Osteoblast (primary cell): ENCODE measurements around the gene TULP4. TPM values are rescaled to one million over a fixed set of nuclear protein-coding genes. Genes with fewer than 3 reads are reported as not detected.
A peak's percentile ranks its signal among the peaks of the same experiment; 100 is the strongest.

Experiments
- DNase-seq: peaks from one replicate; pipeline ENCODE4 v3.0.0; 2011; ENCODE audit warnings: low spot score, mixed read lengths; ENCODE audit not compliant: insufficient read length; ENCODE audit errors: missing footprints
- H2AFZ ChIP-seq: 2 replicates; pipeline ENCODE4 v1.6.0; 2011; ENCODE audit warnings: mild to moderate bottlenecking, low read length
- H3K27ac ChIP-seq: 2 replicates; pipeline ENCODE4 v1.5.1; 2011; ENCODE audit warnings: mild to moderate bottlenecking, low read depth, low read length, moderate library complexity
- H3K27me3 ChIP-seq: 2 replicates; pipeline ENCODE4 v1.6.0; 2012; ENCODE audit warnings: mild to moderate bottlenecking, control low read depth, inconsistent platforms, low read length, moderate library complexity; ENCODE audit not compliant: insufficient read depth
- H3K36me3 ChIP-seq: 2 replicates; pipeline ENCODE4 v1.5.1; 2011; ENCODE audit warnings: mild to moderate bottlenecking, low read length, control low read depth, moderate library complexity; ENCODE audit not compliant: insufficient read depth
- H3K4me1 ChIP-seq: 2 replicates; pipeline ENCODE4 v1.5.1; 2011; ENCODE audit warnings: mild to moderate bottlenecking, low read length, control low read depth, moderate library complexity; ENCODE audit not compliant: insufficient read depth
- H3K4me2 ChIP-seq: 2 replicates; pipeline ENCODE4 v1.6.0; 2011; ENCODE audit warnings: mild to moderate bottlenecking, low read length; ENCODE audit not compliant: insufficient read depth
- H3K4me3 ChIP-seq: fragments of 200-600 bp; sonication (generic); 3 replicates; pipeline ENCODE4 v1.5.1; 2012; ENCODE audit warnings: mild to moderate bottlenecking, low read length, inconsistent platforms; ENCODE audit not compliant: insufficient read depth
- H3K79me2 ChIP-seq: 2 replicates; pipeline ENCODE4 v1.6.0; 2012; ENCODE audit warnings: mild to moderate bottlenecking, low read length, control low read depth, inconsistent platforms; ENCODE audit not compliant: insufficient read depth
- H3K9me3 ChIP-seq: 2 replicates; pipeline ENCODE4 v1.5.1; 2011; ENCODE audit warnings: low read depth, low read length, control low read depth
- H4K20me1 ChIP-seq: 2 replicates; pipeline ENCODE4 v1.6.0; 2012; ENCODE audit warnings: mild to moderate bottlenecking, low read length, control low read depth; ENCODE audit not compliant: insufficient read depth
- total RNA-seq: library from RNA; depleted of rRNA; stranded (reverse); fragments of >200 nt; gene quantifications from 2 replicates; pipeline ENCODE4 v1.2.3, GENCODE V29; 2012
- TF ChIP-seq, protein P1 (sequence below): IDR thresholded peaks from 2 replicates; pipeline ENCODE4 v1.5.1; 2011; ENCODE audit warnings: mild to moderate bottlenecking, low read depth, low read length, moderate library complexity; ENCODE audit errors: extremely low read depth

Gene TULP4
- total RNA-seq, 1 donor = 172 TPM

DNA sequence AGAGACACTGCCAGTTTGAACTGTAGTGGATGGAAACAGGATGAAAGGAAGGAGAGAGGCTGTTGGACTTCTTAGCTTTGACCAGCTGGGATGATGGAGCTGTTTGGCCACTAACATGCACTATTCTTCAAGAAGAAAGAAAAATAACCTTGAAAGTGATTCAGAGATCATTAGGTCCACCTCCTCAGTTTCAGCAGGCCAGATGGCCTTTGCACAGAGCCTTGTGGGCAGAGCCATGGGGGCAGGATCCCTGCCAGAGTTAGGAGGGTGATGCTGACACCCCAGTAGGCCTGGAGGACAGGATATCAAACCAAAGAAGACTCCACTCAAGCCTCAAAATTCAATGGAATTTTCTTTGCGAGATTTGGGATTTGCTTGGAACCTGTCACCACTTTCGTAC is 173.2 kb downstream of the TULP4 start:
- no peak overlapping the region for H3K27ac ChIP-seq
- TF ChIP-seq, protein P1, sequence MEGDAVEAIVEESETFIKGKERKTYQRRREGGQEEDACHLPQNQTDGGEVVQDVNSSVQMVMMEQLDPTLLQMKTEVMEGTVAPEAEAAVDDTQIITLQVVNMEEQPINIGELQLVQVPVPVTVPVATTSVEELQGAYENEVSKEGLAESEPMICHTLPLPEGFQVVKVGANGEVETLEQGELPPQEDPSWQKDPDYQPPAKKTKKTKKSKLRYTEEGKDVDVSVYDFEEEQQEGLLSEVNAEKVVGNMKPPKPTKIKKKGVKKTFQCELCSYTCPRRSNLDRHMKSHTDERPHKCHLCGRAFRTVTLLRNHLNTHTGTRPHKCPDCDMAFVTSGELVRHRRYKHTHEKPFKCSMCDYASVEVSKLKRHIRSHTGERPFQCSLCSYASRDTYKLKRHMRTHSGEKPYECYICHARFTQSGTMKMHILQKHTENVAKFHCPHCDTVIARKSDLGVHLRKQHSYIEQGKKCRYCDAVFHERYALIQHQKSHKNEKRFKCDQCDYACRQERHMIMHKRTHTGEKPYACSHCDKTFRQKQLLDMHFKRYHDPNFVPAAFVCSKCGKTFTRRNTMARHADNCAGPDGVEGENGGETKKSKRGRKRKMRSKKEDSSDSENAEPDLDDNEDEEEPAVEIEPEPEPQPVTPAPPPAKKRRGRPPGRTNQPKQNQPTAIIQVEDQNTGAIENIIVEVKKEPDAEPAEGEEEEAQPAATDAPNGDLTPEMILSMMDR = no peak
- H3K4me1 ChIP-seq = peaks cover 43% of the 10 kb centered on the region
- DNase-seq = no peak
- H2AFZ ChIP-seq = no peak overlapping the region
- H4K20me1 ChIP-seq = peaks cover 3% of the 10 kb centered on the region
- no peaks in the 10 kb centered on the region for H3K9me3 ChIP-seq
- H3K4me2 ChIP-seq = no peak overlapping the region
- no peak overlapping the region for H3K4me3 ChIP-seq
- no peaks in the 10 kb centered on the region for H3K27me3 ChIP-seq
- H3K79me2 ChIP-seq = no peaks in the 10 kb centered on the region
- H3K36me3 ChIP-seq = peaks cover 9% of the 10 kb centered on the region

DNA sequence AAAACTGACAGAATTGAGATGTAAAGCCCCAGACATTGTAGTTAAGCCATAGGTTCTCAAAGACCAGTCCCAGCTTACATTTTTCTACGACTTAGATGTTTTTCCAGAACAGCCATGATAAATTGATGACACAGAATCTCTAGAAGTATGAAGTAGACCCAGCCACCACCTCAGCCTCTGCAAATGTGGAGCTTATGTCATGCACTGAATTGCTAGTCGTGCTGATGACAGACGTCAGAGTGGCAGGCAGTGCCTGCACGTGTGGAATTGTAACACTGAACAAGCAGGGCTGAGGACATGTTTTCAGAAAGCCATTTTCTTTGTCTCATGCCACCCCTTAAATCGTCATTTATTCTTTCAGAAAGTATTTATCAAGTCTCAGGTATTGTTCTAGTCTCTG is 175.2 kb downstream of the TULP4 start:
- Histone ChIP-seq H3K4me1 (peaks cover 29% of the 10 kb centered on the region), H3K79me2 (no peaks in the 10 kb centered on the region)
- DNase-seq = no peak

DNA sequence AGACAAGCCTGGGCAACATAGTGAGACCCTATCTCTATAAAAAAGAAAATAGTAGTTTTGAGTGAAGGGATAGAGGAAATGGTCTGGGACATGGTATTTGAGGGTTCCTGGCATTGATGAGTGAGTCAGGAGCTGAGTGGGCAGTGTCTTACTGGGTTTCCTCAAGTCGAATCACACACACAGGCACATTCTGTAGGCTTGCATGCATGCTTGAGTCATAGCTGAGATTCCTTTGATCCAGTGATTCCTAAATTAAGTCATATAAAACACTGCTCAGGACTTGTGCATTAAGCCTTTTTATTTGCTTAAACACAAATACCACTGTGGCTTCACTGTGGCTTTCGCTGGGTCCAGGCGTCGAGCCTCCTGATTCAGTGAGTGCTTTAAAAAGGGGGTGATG is 175.8 kb downstream of the TULP4 start:
- peak; percentile 98 for DNase-seq
- H4K20me1 ChIP-seq = no peaks in the 10 kb centered on the region
- H3K4me2 ChIP-seq = peak overlapping the region; percentile 67
- peak overlapping the region; percentile 90 for H3K27ac ChIP-seq
- H3K36me3 ChIP-seq = peaks cover 4% of the 10 kb centered on the region
- TF ChIP-seq, protein P1 = no peak
- no peaks in the 10 kb centered on the region for H3K79me2 ChIP-seq
- H3K9me3 ChIP-seq = no peaks in the 10 kb centered on the region
- H3K4me1 ChIP-seq = peaks cover 27% of the 10 kb centered on the region
- H3K4me3 ChIP-seq = no peak overlapping the region
- no peaks in the 10 kb centered on the region for H3K27me3 ChIP-seq
- H2AFZ ChIP-seq = peak overlapping the region; percentile 64

More for the DNA sequence above, 175.2 kb downstream of the TULP4 start:
- TF ChIP-seq, protein P1 = no peak
- no peak overlapping the region for H3K4me3 ChIP-seq
- H3K4me2 ChIP-seq = peak overlapping the region; percentile 67
- no peak overlapping the region for H2AFZ ChIP-seq
- no peaks in the 10 kb centered on the region for H3K9me3 ChIP-seq
- H3K36me3 ChIP-seq = no peaks in the 10 kb centered on the region
- H3K27ac ChIP-seq = peak overlapping the region; percentile 90
- no peaks in the 10 kb centered on the region for H4K20me1 ChIP-seq
- no peaks in the 10 kb centered on the region for H3K27me3 ChIP-seq

DNA sequence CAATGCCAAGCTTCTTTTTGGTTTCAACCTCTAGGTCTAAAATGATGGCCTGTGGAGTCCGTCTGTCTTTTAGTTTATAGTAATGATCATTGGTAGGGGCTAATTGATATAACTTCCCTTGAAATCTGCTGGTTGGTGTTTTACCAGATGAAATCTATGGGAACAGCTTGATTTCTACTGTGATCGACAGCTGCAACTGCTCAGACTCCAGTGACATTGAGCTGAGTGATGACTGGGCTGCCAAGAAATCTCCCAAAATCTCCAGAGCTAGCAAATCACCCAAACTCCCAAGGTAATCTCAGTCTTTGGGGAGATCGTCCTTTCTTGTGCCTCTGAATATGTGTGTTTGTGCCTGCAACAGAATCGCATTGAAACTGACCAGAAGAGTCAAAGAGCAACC is 177.2 kb downstream of the TULP4 start:
- Histone ChIP-seq H3K27me3 (no peaks in the 10 kb centered on the region), H3K4me3 (no peak overlapping the region), H3K79me2 (no peaks in the 10 kb centered on the region), H3K4me1 (peaks cover 27% of the 10 kb centered on the region), H3K36me3 (peaks cover 15% of the 10 kb centered on the region), H4K20me1 (no peaks in the 10 kb centered on the region), H2AFZ (no peak overlapping the region), H3K27ac (no peak overlapping the region), H3K9me3 (no peaks in the 10 kb centered on the region), H3K4me2 (no peak overlapping the region)
- DNase-seq = no peak
- TF ChIP-seq, protein P1 = no peak
